H1 (cell line): Measurements from ENCODE around the gene EVI5. TPM values are rescaled to one million over a fixed set of nuclear protein-coding genes. Genes with fewer than 3 reads are reported as not detected.

ENCODE experiments used
- CTCF ChIA-PET: fragments of 300-600 bp; sonication (Branson Sonifier 250); formaldehyde crosslinking; loops from one replicate; lab custom pipeline; 2021; ENCODE audit not compliant: partially characterized antibody; lab: Charles Lee
- POLR2A ChIA-PET: fragments of 300-600 bp; sonication (Branson Sonifier 250); formaldehyde crosslinking; loops from one replicate; lab custom pipeline; 2021; ENCODE audit warnings: inconsistent platforms; ENCODE audit not compliant: partially characterized antibody; lab: Charles Lee
- DNase-seq, 2 experiments: peaks; one replicate each; pipeline versions ENCODE4 v3.0.0 to v3.0.0-alpha.2; 2010 to 2022; ENCODE audit warnings: low spot score in 2 of 2, low read depth in 1 of 2, mixed read lengths in 1 of 2
- FAIRE-seq: peaks from 2 replicates; lab custom pipeline; 2011; peaks lifted over from hg19 to GRCh38; lab: Jason Lieb, UNC
- H2AFZ ChIP-seq: 2 replicates; pipeline ENCODE4 v1.8.1; 2012; ENCODE audit warnings: low read length, inconsistent platforms
- H2AK5ac ChIP-seq: 2 replicates; pipeline ENCODE4 v1.6.1; 2013; ENCODE audit warnings: low read depth, low read length
- H2BK120ac ChIP-seq: replicated peaks from 2 replicates; pipeline ENCODE3; 2013; ENCODE audit warnings: low read depth, low read length, inconsistent platforms
- H2BK12ac ChIP-seq: 2 replicates; pipeline ENCODE4 v1.6.1; 2013; ENCODE audit warnings: low read depth, low read length
- H2BK15ac ChIP-seq: 2 replicates; pipeline ENCODE4 v1.6.1; 2013; ENCODE audit warnings: low read length
- H2BK20ac ChIP-seq: 2 replicates; pipeline ENCODE4 v1.6.1; 2013; ENCODE audit warnings: low read length
- H2BK5ac ChIP-seq: 2 replicates; pipeline ENCODE4 v1.6.1; 2013; ENCODE audit warnings: low read depth, low read length
- H3K14ac ChIP-seq: 2 replicates; pipeline ENCODE4 v1.6.1; 2013; ENCODE audit warnings: inconsistent platforms; ENCODE audit not compliant: insufficient read length
- H3K18ac ChIP-seq: 2 replicates; pipeline ENCODE4 v1.6.1; 2013; ENCODE audit warnings: low read length; ENCODE audit errors: extremely low read depth
- H3K23ac ChIP-seq: 2 replicates; pipeline ENCODE4 v1.6.1; 2013; ENCODE audit warnings: inconsistent platforms; ENCODE audit not compliant: insufficient read length
- H3K23me2 ChIP-seq: 2 replicates; pipeline ENCODE4 v1.6.1; 2013; ENCODE audit warnings: low read depth, low read length
- H3K27ac ChIP-seq: 2 replicates; pipeline ENCODE4 v1.6.1; 2011; ENCODE audit warnings: low read depth, low read length, inconsistent platforms
- H3K27me3 ChIP-seq, 4 experiments: replicated peaks in 1 of 4; 1 replicate in 1 of 4; 2 replicates in 3 of 4; pipeline versions ENCODE4 v1.6.1 to v1.8.1; 2011 to 2013; ENCODE audit warnings: low read length in 3 of 4, mild to moderate bottlenecking in 3 of 4, inconsistent platforms in 2 of 4, mixed read lengths in 2 of 4, moderate library complexity in 1 of 4; ENCODE audit not compliant: control insufficient read depth in 3 of 4, insufficient read depth in 3 of 4; ENCODE audit errors: extremely low read depth in 1 of 4
- H3K36me3 ChIP-seq, 4 experiments: 2 replicates each; pipeline versions ENCODE4 v1.6.1 to v1.8.1; 2011 to 2013; ENCODE audit warnings: mild to moderate bottlenecking in 4 of 4, low read length in 3 of 4, moderate library complexity in 2 of 4, control low read depth in 1 of 4, inconsistent platforms in 1 of 4; ENCODE audit not compliant: insufficient read depth in 4 of 4, control insufficient read depth in 2 of 4
- H3K4ac ChIP-seq: replicated peaks from 2 replicates; pipeline ENCODE3; 2013; ENCODE audit warnings: low read length, low read depth, mixed read lengths, inconsistent platforms; ENCODE audit not compliant: insufficient read length
- H3K4me1 ChIP-seq, 4 experiments: replicated peaks in 1 of 4; 1 replicate in 1 of 4; 2 replicates in 3 of 4; pipeline versions ENCODE4 v1.6.1 to v1.8.1; 2011 to 2013; ENCODE audit warnings: low read length in 3 of 4, inconsistent platforms in 2 of 4, mixed read lengths in 1 of 4; ENCODE audit not compliant: insufficient read depth in 4 of 4, control insufficient read depth in 3 of 4
- H3K4me2 ChIP-seq, 2 experiments: 2 replicates each; pipeline versions ENCODE4 v1.6.1 to v1.8.1; 2011 to 2013; ENCODE audit warnings: low read depth in 2 of 2, low read length in 2 of 2, control low read depth in 1 of 2, inconsistent platforms in 1 of 2, mild to moderate bottlenecking in 1 of 2; ENCODE audit not compliant: insufficient read depth in 1 of 2
- H3K4me3 ChIP-seq, 4 experiments: fragments of 200-600, 300-600 bp in 1 of 4; sonication (generic), shearing (Covaris generic), sonication (Bioruptor Twin) in 1 of 4; 2 replicates each; pipeline versions ENCODE4 v1.5.1 to v1.8.1; 2011 to 2016; ENCODE audit warnings: low read length in 4 of 4, low read depth in 3 of 4, control low read depth in 2 of 4, inconsistent platforms in 2 of 4, mild to moderate bottlenecking in 2 of 4, mixed read lengths in 1 of 4, moderate library complexity in 1 of 4; ENCODE audit not compliant: insufficient read depth in 2 of 4; ENCODE audit errors: extremely low read depth in 1 of 4
- H3K56ac ChIP-seq: replicated peaks from 2 replicates; pipeline ENCODE3; 2013; ENCODE audit warnings: low read depth, mild to moderate bottlenecking, mixed read lengths, low read length, inconsistent platforms; ENCODE audit not compliant: insufficient read length
- H3K79me1 ChIP-seq: 2 replicates; pipeline ENCODE4 v1.6.1; 2013; ENCODE audit warnings: low read depth, low read length, control low read depth
- H3K79me2 ChIP-seq, 2 experiments: 2 replicates each; pipeline versions ENCODE4 v1.6.1 to v1.8.1; 2012 to 2013; ENCODE audit warnings: low read length in 2 of 2, mild to moderate bottlenecking in 2 of 2, inconsistent platforms in 1 of 2; ENCODE audit not compliant: insufficient read depth in 2 of 2, control insufficient read depth in 1 of 2
- H3K9ac ChIP-seq, 4 experiments: replicated peaks in 1 of 4; 1 replicate in 1 of 4; 2 replicates in 3 of 4; pipeline versions ENCODE4 v1.6.1 to v1.8.1; 2011 to 2013; ENCODE audit warnings: low read depth in 3 of 4, low read length in 3 of 4, control low read depth in 2 of 4, mild to moderate bottlenecking in 2 of 4, moderate library complexity in 2 of 4, inconsistent platforms in 1 of 4; ENCODE audit errors: extremely low read depth in 1 of 4
- H3K9me3 ChIP-seq, 2 experiments: 2 replicates each; pipeline versions ENCODE4 v1.6.1 to v1.8.1; 2012 to 2013; ENCODE audit warnings: mild to moderate bottlenecking in 2 of 2, moderate library complexity in 2 of 2, control low read depth in 1 of 2, inconsistent platforms in 1 of 2, low read depth in 1 of 2, low read length in 1 of 2, mixed read lengths in 1 of 2; ENCODE audit not compliant: insufficient read depth in 2 of 2
- H4K20me1 ChIP-seq, 2 experiments: replicated peaks in 1 of 2; 2 replicates each; pipeline versions ENCODE3 to v1.8.1; 2011 to 2013; ENCODE audit warnings: inconsistent platforms in 2 of 2, low read length in 2 of 2, mild to moderate bottlenecking in 1 of 2; ENCODE audit not compliant: insufficient read depth in 2 of 2, control insufficient read depth in 1 of 2
- H4K5ac ChIP-seq: 2 replicates; pipeline ENCODE4 v1.6.1; 2013; ENCODE audit warnings: low read length, low read depth, mixed read lengths, inconsistent platforms; ENCODE audit not compliant: insufficient read length
- H4K8ac ChIP-seq: 2 replicates; pipeline ENCODE4 v1.8.0; 2013; ENCODE audit warnings: mild to moderate bottlenecking, moderate library complexity, low read length, inconsistent platforms; ENCODE audit not compliant: insufficient read depth; ENCODE audit errors: extremely low read depth
- H4K91ac ChIP-seq: replicated peaks from 2 replicates; pipeline ENCODE3; 2013; ENCODE audit warnings: low read length, mixed read lengths, inconsistent platforms; ENCODE audit not compliant: insufficient read length
- CHD1 ChIP-seq: IDR thresholded peaks from 2 replicates; pipeline ENCODE4 v1.6.1; 2012; ENCODE audit warnings: low read depth, low read length, improper control_type of control experiment
- GTF2F1 ChIP-seq: IDR thresholded peaks from 2 replicates; pipeline ENCODE4 v1.6.1; 2012; ENCODE audit warnings: low read depth, low read length, improper control_type of control experiment, borderline replicate concordance
- JUND ChIP-seq: IDR thresholded peaks from 2 replicates; pipeline ENCODE4 v1.6.1; 2011; ENCODE audit warnings: mild to moderate bottlenecking, improper control_type of control experiment, low read length
- SIN3A ChIP-seq, 2 experiments: IDR thresholded peaks in 1 of 2; conservative IDR thresholded peaks in 1 of 2; 2 replicates each; pipeline ENCODE4 v1.6.1; 2011 to 2012; ENCODE audit warnings: low read length in 2 of 2, improper control_type of control experiment in 1 of 2, low read depth in 1 of 2, mild to moderate bottlenecking in 1 of 2
- SP4 ChIP-seq: IDR thresholded peaks from 2 replicates; pipeline ENCODE4 v1.6.1; 2012; ENCODE audit warnings: low read length, inconsistent platforms
- WGBS, 2 experiments: shearing (Covaris generic) in 1 of 2; methylation state at CpG; one replicate each; pipeline versions ENCODE4 v1.1.6 to v1.1.7; 2013 to 2015; ENCODE audit warnings: low lambda C conversion rate in 2 of 2, mixed read lengths in 2 of 2, inconsistent platforms in 1 of 2, low coverage in 1 of 2, missing lambda C conversion rate in 1 of 2; ENCODE audit not compliant: insufficient replicate concordance in 2 of 2, insufficient coverage in 1 of 2, insufficient read length in 1 of 2; ENCODE audit errors: extremely low coverage in 1 of 2, missing lambda C conversion rate in 1 of 2; 5-methylcytosine and 5-hydroxymethylcytosine counted together
- polyA plus RNA-seq, 7 experiments: library from polyadenylated mRNA; depleted of rRNA in 3 of 7; stranded (reverse) in 5 of 7; unstranded in 2 of 7; fragments of >200 nt in 5 of 7; fragments of 200-250 nt in 2 of 7; gene quantifications; 1 replicate in 5 of 7; 2 replicates in 1 of 7; 4 replicates in 1 of 7; pipeline versions ENCODE4 v1.2.1 to v1.2.3, GENCODE V29; 2011 to 2013; ENCODE audit warnings: missing spikeins in 2 of 7, mixed read lengths in 2 of 7
- total RNA-seq: library from RNA; stranded (reverse); fragmentation: NEBNext Ultra II Directional; extraction: Animal tissue kit (Norgen Biotek cat#: 25700); gene quantifications from 2 replicates; pipeline ENCODE4 v1.2.1, GENCODE V29; 2021
- TF ChIP-seq, protein P1 (sequence below): IDR thresholded peaks from 2 replicates; pipeline ENCODE4 v1.6.1; 2011; ENCODE audit warnings: low read depth, mild to moderate bottlenecking, low read length; ENCODE audit not compliant: insufficient read depth
- TF ChIP-seq, protein P2 (sequence below): IDR thresholded peaks from 2 replicates; pipeline ENCODE4 v1.6.1; 2012; ENCODE audit warnings: inconsistent platforms

EVI5 gene
- total and polyA plus RNA-seq, 2 of the 8 experiments (the other 6 are each of a cell fraction or from before 2014, with no cell fraction given): 1.7 to 13.7 TPM

DNA sequence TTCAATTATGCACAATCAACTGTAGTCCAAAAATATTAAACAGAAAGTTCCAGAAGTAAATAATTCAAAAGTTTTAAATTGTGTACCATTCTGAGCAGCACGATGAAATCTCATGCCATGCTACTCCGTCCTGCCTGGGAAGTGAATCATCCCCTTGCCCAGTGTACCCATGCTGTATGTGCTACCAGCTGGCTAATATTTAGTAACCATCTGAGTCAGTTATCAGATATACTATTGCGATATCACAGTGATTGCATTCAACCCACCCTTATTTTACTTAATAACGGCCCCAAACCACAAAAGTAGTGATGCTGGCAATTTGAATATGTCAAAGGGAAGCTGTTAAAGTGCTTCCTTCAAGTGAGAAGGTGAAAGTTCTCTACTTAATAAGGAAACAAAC, 56.2 kb downstream of the EVI5 start:
- H3K27ac ChIP-seq: no peak overlapping the region
- no peaks in the 10 kb centered on the region for H3K4me1 ChIP-seq
- H4K5ac ChIP-seq: no peak overlapping the region
- H3K79me1 ChIP-seq: no peaks in the 10 kb centered on the region
- no peak overlapping the region for H3K23ac ChIP-seq
- no peak overlapping the region for H2BK15ac ChIP-seq
- no peaks in the 10 kb centered on the region for H4K20me1 ChIP-seq
- H3K18ac ChIP-seq: no peak overlapping the region
- no peak for FAIRE-seq
- H3K27me3 ChIP-seq: no peaks in the 10 kb centered on the region
- H4K8ac ChIP-seq: no peak overlapping the region
- WGBS, 2 experiments: 95% methylated on average over 4 of the region's 4 CpGs; no CpG with 5 or more reads in 1 of the 2 experiments
- H3K4me3 ChIP-seq: no peak overlapping the region
- no peak overlapping the region for H3K14ac ChIP-seq
- TF ChIP-seq SIN3A (conservative IDR thresholded peaks at IDR 0.05 in 1 of 2, IDR thresholded peaks at IDR 0.05 in 1 of 2; ENCODE audit: low read depth in 1 of 2, low read length in 2 of 2) (no peak), JUND (no peak), GTF2F1 (no peak), CHD1 (no peak), SP4 (no peak)
- TF ChIP-seq, protein P1, sequence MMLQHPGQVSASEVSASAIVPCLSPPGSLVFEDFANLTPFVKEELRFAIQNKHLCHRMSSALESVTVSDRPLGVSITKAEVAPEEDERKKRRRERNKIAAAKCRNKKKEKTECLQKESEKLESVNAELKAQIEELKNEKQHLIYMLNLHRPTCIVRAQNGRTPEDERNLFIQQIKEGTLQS: no peak
- TF ChIP-seq, protein P2, sequence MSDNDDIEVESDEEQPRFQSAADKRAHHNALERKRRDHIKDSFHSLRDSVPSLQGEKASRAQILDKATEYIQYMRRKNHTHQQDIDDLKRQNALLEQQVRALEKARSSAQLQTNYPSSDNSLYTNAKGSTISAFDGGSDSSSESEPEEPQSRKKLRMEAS: no peak
- no peak overlapping the region for H3K56ac ChIP-seq
- DNase-seq: no peak
- no peaks in the 10 kb centered on the region for H3K9me3 ChIP-seq
- H2BK20ac ChIP-seq: no peak overlapping the region
- no peak overlapping the region for H2BK120ac ChIP-seq
- H3K4ac ChIP-seq: no peak overlapping the region
- H2AK5ac ChIP-seq: no peak overlapping the region
- ChIA-PET CTCF (no interaction called here), POLR2A (no interaction called here)
- H3K9ac ChIP-seq: no peak overlapping the region
- H3K4me2 ChIP-seq: no peak overlapping the region
- no peaks in the 10 kb centered on the region for H3K36me3 ChIP-seq
- H3K79me2 ChIP-seq: peaks cover 0 to 2% of the 10 kb centered on the region in 2 experiments; a peak in 1 of 4 replicates
- no peaks in the 10 kb centered on the region for H3K23me2 ChIP-seq
- no peak overlapping the region for H2AFZ ChIP-seq
- no peak overlapping the region for H2BK5ac ChIP-seq
- no peak overlapping the region for H4K91ac ChIP-seq
- H2BK12ac ChIP-seq: no peak overlapping the region
